Myocyte (in vitro differentiated cells): Measurements from ENCODE around the gene SEMA3C. TPM values are rescaled to one million over a fixed set of nuclear protein-coding genes. Genes with fewer than 3 reads are reported as not detected.

Experiments
- DNase-seq: peaks from one replicate; pipeline ENCODE4 v3.0.0-alpha.2; 2012; ENCODE audit warnings: low read depth
- total RNA-seq: library from RNA; depleted of rRNA; stranded (reverse); fragments of >200 nt; gene quantifications from 2 replicates; pipeline ENCODE4 v1.2.3, GENCODE V29; 2014

SEMA3C gene
- total RNA-seq, 1 donor from 2014 or later = 180 TPM

DNA sequence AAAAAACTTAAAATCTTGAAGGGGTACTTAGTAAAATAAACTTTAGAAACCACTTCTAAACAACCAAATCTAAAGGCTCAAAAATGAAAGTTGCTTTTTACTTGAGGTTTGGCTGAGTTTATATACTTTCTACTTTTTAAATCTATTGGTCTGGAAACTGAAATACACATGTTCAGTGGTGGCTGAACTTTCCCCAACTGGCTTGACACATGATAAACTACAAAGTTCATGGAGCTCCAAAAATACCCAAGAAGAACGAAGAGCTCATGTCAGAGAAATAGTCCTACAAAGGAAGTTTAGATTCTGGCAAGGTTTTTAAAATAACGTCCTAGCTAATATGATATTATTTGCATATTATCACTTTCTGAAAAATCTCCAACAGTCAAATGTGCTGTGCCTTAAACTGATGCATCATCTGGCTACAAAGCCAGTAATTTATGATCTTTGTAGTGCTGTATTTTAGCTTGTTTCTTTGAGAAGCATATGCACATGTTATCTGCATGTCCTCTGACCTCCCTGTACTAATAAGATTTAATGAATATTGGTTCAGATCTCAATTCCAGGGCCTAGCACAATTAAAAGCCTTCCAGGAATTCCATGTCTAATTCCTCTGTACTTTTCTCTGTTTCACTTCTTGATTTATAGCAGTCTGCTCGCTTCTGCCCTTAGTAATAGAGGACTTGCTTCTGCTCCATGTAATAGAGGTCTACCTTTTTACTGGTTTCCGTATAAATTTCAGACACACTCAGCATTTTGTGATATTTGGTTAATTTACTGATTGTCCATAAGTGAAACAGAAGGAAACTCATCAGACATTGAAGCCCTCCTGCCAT is 28.2 kb downstream of the SEMA3C start:
- no peak for DNase-seq

DNA sequence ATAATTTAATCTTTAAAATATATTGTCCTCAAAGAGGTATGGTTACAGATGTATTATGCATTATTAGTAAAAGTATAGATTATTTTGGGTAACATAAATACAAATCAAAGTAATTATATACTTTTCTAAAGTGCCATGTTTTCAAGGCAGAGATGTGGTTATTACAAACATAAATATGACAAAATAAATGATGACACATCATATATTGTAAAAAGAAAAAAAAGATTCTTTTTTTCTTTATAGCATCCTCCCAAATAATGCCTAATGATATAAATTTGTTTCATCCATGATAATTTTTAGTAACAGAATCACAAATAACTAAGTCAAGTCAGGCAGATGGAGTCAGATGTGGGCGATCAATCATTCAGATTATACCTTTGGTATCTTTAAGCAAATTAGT is 29.3 kb downstream of the SEMA3C start:
- DNase-seq = no peak

DNA sequence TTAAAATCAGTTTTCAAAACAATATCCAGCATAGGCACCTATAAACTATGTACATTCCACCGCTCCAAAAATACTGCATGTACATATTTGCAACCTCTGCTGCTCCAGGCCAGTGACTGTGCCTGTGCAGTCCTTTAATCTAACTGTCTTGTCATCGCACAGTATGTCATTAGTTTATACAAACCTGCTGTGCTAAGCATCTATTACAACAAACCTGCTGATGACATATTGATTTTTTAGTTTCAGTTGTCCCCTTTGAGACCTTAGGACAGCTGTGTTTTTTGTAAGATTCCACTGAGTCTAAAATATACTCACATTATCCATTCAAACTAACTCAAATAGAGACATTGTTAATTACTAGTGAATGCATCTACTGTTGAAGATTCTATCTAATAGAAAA is 33.1 kb downstream of the SEMA3C start:
- DNase-seq = no peak

DNA sequence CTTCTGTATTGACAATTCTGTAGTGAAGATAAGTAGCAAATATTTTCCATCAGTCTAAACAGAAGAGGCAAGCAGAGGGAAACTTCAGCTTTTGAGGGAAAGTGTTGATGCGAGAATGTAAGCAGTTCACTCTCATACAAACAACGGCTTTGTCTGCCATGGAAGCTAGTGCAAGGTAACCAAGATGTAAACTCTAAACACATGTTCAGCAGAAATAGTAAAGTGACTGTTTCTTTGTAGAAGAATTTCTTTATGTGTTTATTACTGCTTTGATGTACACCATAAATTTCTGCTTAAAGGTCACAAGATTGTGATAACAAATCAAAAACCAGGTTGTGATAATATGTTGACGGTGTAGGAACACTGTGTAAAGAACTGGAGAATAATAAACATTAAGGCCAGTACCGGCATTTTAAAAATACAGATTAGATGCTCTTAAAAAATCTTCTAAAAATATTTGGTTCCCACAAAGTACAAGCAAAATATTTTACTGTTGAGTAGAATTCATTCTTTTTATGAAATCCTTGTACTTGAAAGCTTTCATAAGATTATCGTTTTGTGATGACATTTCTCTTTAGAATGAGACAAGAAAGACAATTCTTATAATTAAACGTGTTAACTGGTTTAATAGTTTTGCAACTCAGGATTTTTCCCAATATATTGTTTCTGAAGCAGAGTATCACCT is 34.2 kb downstream of the SEMA3C start:
- peak; percentile 22 for DNase-seq

DNA sequence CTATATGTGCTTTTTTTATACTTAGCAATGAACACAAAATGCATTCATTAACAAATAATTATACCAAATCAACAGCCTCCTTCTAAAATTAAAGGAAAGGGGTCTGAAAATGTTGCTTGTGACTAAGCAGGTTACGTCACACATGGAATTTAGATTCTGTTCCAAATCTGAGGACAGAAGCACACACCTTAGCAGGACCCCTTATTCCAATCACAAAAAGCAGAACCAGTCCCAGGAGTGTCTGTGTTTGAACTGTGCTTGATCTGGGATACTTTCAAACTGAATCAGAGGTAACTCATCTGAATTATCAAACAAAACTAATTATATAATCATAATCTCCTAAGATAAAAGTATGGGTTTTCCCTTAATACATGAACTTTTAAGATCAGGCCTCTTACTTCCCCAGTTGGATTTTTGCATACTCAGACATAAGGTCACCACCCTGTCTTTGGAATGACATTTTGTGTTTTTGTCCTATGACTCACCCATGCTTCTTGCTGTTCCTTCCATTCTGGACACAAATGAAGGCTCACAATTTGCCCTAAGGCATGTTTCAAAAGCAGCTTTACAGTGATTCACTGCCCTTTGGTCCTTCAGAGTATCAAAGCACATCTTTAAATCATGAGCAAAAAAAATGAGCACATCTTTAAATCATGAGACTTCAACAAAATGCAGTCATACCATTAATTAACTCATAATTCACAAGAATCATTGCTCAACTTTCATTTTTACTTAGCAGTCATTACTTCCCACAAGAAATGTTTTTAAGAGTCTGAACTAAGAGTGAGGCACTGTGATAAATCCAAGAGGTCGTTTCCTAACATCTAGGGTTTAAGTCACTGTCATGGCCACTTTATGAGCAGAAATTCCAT is 35.5 kb downstream of the SEMA3C start:
- DNase-seq = peak; percentile 90

DNA sequence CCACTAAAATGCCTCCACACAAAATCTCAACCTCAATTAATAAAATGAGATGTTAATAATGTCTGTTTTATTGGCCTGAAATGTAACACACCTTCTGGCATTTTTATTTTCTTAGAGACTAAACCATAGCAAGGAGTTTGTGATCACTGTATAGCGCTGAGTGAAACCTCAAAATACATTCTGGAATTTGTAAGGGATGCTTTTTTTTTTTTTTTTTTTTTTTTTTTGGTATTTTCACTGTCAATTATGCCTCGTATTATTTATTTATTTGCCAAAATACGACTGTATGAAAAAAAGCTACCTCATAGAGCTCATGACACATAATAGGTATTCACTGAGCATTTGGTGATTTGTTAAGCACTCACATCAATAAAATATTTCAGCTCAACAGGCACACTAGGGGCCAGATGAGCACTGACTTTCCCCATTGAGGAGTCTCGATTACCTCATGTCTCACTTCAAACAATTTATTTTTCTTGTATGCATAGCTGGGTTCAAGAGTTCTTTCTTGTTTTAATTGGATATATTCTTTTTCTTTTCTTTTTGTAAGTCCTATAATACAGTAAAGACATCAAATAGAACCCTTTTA is 36.5 kb downstream of the SEMA3C start:
- DNase-seq = no peak

DNA sequence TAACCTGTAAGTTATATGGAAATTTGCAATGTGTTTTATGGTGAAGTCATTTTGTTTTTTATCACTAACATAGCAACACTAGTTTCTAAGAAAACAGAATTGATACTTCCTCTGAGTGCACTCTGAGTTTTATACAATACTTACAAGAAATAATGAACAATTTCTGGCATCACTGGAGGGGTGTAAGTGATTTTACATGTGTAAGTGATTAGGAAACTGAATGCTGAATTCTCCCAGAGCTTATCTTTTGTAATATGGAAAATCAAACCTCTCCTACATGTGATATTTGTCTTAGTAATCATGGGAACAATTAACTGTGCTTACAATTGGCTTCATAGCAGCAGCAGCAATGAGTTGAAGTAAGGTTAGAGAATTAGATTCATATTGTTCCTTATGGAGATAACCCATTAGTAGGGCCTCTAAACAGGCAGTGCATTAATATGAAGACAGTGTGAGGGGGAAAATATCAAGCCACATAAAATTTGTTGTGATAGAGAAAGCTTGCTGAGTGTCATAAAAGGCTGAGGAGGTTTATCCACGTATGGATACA is 37.4 kb downstream of the SEMA3C start:
- no peak for DNase-seq

DNA sequence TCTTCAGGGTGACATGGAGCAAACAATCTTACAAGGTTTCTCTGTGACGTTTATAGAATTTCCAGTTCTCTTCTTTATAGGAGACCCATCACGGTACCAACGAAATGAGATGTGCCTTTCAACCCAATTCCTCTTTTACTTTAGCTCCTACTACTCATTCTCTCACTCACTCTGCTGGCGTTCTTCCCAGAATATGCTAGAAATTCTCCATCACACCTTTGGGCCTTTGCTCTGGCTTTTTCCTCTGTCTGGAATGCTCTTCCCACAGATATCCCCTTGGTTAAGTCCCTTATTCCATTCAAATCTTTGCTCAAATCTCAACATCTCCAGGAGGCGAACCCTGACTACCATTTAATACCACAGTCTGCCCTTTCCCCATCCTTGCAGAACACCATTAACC is 39.0 kb downstream of the SEMA3C start:
- no peak for DNase-seq

DNA sequence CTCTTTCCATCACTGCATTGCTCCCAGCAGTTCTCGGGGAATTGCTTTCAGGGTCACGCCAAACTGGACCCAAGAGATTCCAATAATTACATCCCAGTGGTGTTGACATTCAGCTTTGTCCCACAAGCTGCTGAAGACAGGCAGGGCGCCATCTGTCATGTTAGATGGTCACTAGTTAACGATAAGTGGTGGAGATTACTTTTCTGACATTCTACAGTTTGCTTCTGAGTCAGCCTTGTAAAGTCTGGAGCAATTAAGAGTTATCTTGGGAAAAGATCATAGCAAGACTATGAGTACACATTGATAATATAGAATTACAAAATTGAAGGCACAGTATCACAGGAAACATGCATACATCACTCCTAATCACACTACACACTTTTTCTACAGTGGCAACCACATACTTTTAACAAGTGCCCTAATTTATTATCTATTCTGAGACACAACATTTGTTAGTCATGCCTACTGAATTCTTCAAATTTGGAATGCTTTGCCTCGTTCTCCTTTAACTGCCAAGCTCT is 41.9 kb downstream of the SEMA3C start:
- peak; percentile 57 for DNase-seq

DNA sequence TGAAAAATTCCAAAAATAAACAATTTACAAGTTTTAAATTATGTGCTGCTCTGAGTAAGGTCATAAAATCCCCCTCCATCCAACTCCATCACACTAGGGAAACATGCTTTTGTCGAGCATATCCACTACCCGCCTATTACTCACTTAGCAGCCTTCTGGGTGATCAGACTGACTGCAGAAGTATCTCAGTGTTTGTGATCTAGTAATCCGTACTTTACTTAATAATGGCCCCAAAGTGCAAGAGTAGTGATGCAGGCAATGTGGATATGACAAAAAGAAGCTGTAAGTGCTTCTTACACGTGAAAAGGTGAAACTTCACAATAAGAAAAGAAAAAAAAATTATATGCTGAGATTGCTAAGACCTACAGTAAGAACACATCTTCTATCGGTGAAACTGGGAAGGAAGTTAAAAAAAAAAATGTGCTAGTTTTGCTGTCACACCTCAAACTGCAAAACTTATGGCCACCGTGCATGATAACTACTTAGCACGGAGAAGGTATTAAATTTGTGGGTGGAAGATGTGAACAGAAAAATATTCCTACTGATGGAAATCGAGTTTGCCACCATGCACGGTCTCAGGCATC is 43.2 kb downstream of the SEMA3C start:
- DNase-seq = no peak

DNA sequence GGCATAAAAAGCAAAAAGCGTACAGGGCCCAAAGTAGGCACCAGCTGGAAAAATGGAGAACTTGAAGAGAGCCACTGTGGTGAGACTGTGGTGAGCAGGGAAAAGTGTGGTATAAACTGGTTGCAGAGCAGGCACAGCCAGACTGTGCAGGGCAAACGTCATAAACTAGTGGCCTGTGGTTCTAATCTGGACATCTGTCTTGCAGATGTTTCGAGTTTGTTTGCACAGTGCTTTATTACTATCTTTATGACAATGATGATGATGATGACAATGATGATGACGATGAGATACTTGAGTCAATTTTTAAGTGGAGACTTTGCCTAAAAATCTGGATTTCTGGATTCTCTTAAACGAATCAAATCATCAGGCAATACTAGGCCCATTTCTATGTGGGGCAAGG is 45.7 kb downstream of the SEMA3C start:
- no peak for DNase-seq

DNA sequence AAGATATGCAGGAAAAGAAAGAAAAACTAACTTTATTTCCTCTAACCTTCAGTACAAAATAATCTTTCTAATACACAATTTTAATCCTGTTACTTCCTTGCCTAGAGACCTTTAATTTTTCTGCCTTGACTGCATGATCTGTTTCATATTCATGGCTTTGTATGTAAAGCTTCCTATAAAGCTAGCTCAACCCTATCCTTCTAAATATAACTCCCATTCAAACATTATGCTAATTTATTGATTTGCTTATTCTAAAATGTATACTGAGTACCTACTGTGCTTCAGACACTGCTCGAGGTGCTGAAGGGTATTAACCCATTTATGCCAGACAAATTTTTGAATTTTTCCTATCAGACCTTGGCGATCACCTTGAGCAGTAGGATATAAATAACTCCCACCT is 47.6 kb downstream of the SEMA3C start:
- no peak for DNase-seq

DNA sequence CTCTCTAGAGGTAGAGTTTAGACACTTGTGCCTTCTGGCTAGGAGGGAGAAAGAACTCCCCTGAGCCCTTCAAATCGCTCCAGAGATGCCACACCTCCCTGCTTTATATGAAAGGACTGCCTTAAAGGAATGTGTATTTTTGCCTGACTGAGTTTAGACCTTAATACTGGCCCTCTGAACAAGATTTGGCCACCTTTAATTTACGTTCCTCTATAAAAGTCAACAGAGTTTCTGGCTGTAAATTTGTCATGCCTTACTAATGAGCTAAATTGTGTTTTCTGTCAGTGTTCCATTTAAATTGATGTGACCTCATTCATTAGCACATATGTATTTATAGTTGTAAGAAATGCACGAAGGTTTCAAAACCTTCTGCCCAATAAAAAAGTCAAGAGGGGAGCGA is 48.0 kb downstream of the SEMA3C start:
- DNase-seq = no peak

DNA sequence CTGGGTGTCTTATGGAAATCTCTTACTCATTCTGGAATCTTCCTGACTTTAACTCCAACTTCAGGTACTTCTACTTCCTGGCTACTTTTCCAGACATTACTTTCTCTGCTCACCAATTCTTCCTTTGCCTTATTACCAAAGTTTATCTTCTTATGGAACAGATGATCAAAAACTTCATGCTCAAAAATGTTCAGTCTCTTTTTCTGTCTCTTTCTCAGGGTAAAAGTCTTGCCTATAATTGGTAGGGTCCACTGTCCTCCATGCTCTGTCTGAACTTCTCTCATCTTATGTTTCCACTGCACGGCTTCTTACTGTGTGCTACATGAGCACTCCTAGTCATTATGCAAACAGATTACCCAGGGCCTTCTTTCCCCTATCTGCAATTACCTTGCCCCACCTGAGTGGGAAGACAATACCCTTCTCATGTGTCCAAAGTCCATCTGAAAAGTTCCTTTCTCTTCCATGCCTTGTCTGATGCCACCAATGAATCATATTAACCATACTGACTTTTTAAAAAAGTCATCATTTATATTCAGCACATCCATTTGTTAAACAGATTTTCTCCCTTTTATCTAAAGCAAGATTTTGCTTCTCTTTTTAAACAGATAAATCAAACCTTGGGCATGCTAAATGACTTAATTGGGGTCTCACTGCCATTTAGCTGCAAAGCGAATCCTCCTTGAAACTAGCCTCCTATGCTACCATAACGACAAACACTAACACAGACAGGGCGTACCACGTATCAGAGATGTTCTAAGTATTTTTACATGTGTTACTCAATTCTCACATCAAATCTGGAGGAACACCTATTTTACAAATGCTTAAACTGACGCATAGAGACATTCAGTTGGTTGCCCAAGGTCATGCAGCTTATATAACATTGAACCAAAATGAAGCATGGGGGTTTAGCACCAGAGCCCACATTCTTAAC is 48.8 kb downstream of the SEMA3C start:
- no peak for DNase-seq

DNA sequence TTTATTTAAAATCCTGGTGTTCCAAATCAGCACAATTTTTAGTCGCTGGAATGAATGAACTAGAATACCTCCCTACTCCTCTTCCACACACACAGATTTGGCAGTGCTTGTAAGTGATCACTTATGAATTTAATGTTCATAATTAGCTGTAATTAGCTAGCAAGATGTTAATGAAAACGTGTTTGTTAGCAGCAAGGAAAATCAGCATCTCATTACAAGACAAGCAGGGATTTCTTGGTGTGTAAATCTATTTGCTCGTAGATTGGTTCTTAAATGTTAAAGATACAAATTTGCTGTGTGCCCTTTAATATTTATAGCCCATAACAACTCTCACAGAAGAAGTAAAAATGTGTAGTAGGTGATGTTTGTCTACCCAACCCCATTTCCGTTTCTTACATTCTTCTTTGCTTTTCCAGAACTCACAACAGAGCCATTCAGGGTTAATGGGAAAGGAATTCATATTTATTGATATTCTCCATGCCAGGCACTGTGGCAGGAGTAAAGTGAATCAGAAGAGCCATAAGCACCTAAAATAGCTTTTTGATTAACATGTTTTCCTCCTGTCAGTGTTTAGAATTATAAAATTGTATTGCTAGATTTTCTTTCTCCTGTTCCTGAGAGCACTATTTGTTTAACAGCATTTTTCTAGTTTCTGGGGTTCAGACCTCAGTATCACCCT is 49.6 kb downstream of the SEMA3C start:
- DNase-seq = no peak

DNA sequence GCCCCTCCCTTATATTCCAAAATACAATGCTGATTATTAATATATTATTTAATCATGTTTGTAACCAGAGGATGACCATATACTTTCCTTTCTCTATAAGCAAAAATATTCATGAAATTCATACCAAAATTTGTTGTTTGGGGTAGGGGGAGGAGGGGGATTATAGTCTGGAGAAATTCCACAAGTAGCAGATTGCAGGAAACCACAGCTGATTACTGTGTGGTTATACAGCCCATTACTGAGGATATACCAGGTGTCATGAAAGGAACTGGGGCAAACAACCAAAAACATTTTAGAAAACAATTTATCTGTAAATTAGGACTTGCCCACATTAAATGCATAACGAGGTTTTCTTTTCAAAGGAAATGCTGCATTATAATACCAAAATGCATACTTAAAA is 50.3 kb downstream of the SEMA3C start:
- DNase-seq = no peak

DNA sequence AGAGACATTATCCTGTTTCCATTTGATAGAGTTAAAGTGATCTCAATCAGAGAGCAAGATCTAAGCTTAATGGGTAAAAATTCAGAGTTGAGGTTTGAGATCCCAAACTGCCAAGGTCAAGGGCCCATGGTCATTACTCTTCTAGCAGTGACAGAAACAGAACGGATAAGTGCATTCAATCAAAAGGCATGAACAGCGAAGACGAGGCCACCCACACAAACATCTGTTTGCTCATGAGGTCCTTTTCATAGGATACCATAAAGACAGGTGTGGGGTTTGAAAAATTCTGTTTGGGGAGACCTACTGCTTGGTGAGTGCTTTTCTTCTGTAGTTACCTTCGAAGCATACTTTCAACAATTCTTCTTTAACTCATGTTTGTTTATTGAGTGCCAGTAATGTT is 58.3 kb downstream of the SEMA3C start:
- DNase-seq = peak; percentile 27

DNA sequence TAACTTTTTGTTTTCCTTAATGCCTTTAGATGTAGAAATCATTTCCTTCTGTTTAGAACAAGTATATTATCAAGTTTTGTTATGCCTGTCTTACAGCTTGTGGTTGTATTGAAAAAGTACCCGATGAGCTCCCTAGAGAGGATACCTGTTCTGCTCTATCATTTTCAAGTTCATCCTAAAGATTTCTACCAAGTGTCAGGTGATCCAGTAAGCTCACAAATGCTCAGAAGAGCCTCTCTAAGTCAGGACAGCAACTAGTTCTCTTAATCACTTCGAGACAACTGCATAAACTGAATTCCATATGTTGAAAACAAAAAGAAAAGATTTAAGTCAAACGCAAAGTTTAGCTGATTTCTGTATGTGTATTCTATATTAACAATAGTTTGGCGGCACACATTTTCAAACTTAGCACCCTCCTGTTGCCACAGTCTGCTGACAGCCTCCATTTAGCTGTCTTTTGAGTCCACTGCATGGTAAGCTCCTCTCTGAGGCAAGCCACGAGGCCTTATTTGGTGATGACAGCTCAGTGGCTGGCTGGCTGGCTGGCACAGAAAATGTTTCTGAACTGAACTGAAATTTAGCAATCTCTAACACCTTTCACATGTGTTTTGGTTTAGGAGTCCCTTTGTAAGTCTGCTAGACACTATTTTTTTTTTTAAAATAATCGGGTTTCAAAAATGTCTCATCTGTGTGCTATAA is 59.4 kb downstream of the SEMA3C start:
- peak; percentile 80 for DNase-seq
